H1 (cell line): Measurements from ENCODE around the gene IL10. TPM values are rescaled to one million over a fixed set of nuclear protein-coding genes. Genes with fewer than 3 reads are reported as not detected.

Experiments
- CTCF ChIA-PET: fragments of 300-600 bp; sonication (Branson Sonifier 250); formaldehyde crosslinking; loops from one replicate; lab custom pipeline; 2021; ENCODE audit not compliant: partially characterized antibody; lab: Charles Lee
- POLR2A ChIA-PET: fragments of 300-600 bp; sonication (Branson Sonifier 250); formaldehyde crosslinking; loops from one replicate; lab custom pipeline; 2021; ENCODE audit warnings: inconsistent platforms; ENCODE audit not compliant: partially characterized antibody; lab: Charles Lee
- DNase-seq, 2 experiments: peaks; one replicate each; pipeline versions ENCODE4 v3.0.0 to v3.0.0-alpha.2; 2010 to 2022; ENCODE audit warnings: low spot score in 2 of 2, low read depth in 1 of 2, mixed read lengths in 1 of 2
- FAIRE-seq: peaks from 2 replicates; lab custom pipeline; 2011; peaks lifted over from hg19 to GRCh38; lab: Jason Lieb, UNC
- H2AFZ ChIP-seq: 2 replicates; pipeline ENCODE4 v1.8.1; 2012; ENCODE audit warnings: low read length, inconsistent platforms
- H2AK5ac ChIP-seq: 2 replicates; pipeline ENCODE4 v1.6.1; 2013; ENCODE audit warnings: low read depth, low read length
- H2BK120ac ChIP-seq: replicated peaks from 2 replicates; pipeline ENCODE3; 2013; ENCODE audit warnings: low read depth, low read length, inconsistent platforms
- H2BK12ac ChIP-seq: 2 replicates; pipeline ENCODE4 v1.6.1; 2013; ENCODE audit warnings: low read depth, low read length
- H2BK15ac ChIP-seq: 2 replicates; pipeline ENCODE4 v1.6.1; 2013; ENCODE audit warnings: low read length
- H2BK20ac ChIP-seq: 2 replicates; pipeline ENCODE4 v1.6.1; 2013; ENCODE audit warnings: low read length
- H2BK5ac ChIP-seq: 2 replicates; pipeline ENCODE4 v1.6.1; 2013; ENCODE audit warnings: low read depth, low read length
- H3K14ac ChIP-seq: 2 replicates; pipeline ENCODE4 v1.6.1; 2013; ENCODE audit warnings: inconsistent platforms; ENCODE audit not compliant: insufficient read length
- H3K18ac ChIP-seq: 2 replicates; pipeline ENCODE4 v1.6.1; 2013; ENCODE audit warnings: low read length; ENCODE audit errors: extremely low read depth
- H3K23ac ChIP-seq: 2 replicates; pipeline ENCODE4 v1.6.1; 2013; ENCODE audit warnings: inconsistent platforms; ENCODE audit not compliant: insufficient read length
- H3K23me2 ChIP-seq: 2 replicates; pipeline ENCODE4 v1.6.1; 2013; ENCODE audit warnings: low read depth, low read length
- H3K27ac ChIP-seq: 2 replicates; pipeline ENCODE4 v1.6.1; 2011; ENCODE audit warnings: low read depth, low read length, inconsistent platforms
- H3K27me3 ChIP-seq, 4 experiments: replicated peaks in 1 of 4; 1 replicate in 1 of 4; 2 replicates in 3 of 4; pipeline versions ENCODE4 v1.6.1 to v1.8.1; 2011 to 2013; ENCODE audit warnings: low read length in 3 of 4, mild to moderate bottlenecking in 3 of 4, inconsistent platforms in 2 of 4, mixed read lengths in 2 of 4, moderate library complexity in 1 of 4; ENCODE audit not compliant: control insufficient read depth in 3 of 4, insufficient read depth in 3 of 4; ENCODE audit errors: extremely low read depth in 1 of 4
- H3K36me3 ChIP-seq, 4 experiments: 2 replicates each; pipeline versions ENCODE4 v1.6.1 to v1.8.1; 2011 to 2013; ENCODE audit warnings: mild to moderate bottlenecking in 4 of 4, low read length in 3 of 4, moderate library complexity in 2 of 4, control low read depth in 1 of 4, inconsistent platforms in 1 of 4; ENCODE audit not compliant: insufficient read depth in 4 of 4, control insufficient read depth in 2 of 4
- H3K4ac ChIP-seq: replicated peaks from 2 replicates; pipeline ENCODE3; 2013; ENCODE audit warnings: low read length, low read depth, mixed read lengths, inconsistent platforms; ENCODE audit not compliant: insufficient read length
- H3K4me1 ChIP-seq, 4 experiments: replicated peaks in 1 of 4; 1 replicate in 1 of 4; 2 replicates in 3 of 4; pipeline versions ENCODE4 v1.6.1 to v1.8.1; 2011 to 2013; ENCODE audit warnings: low read length in 3 of 4, inconsistent platforms in 2 of 4, mixed read lengths in 1 of 4; ENCODE audit not compliant: insufficient read depth in 4 of 4, control insufficient read depth in 3 of 4
- H3K4me2 ChIP-seq, 2 experiments: 2 replicates each; pipeline versions ENCODE4 v1.6.1 to v1.8.1; 2011 to 2013; ENCODE audit warnings: low read depth in 2 of 2, low read length in 2 of 2, control low read depth in 1 of 2, inconsistent platforms in 1 of 2, mild to moderate bottlenecking in 1 of 2; ENCODE audit not compliant: insufficient read depth in 1 of 2
- H3K4me3 ChIP-seq, 4 experiments: fragments of 200-600, 300-600 bp in 1 of 4; sonication (generic), shearing (Covaris generic), sonication (Bioruptor Twin) in 1 of 4; 2 replicates each; pipeline versions ENCODE4 v1.5.1 to v1.8.1; 2011 to 2016; ENCODE audit warnings: low read length in 4 of 4, low read depth in 3 of 4, control low read depth in 2 of 4, inconsistent platforms in 2 of 4, mild to moderate bottlenecking in 2 of 4, mixed read lengths in 1 of 4, moderate library complexity in 1 of 4; ENCODE audit not compliant: insufficient read depth in 2 of 4; ENCODE audit errors: extremely low read depth in 1 of 4
- H3K56ac ChIP-seq: replicated peaks from 2 replicates; pipeline ENCODE3; 2013; ENCODE audit warnings: low read depth, mild to moderate bottlenecking, mixed read lengths, low read length, inconsistent platforms; ENCODE audit not compliant: insufficient read length
- H3K79me1 ChIP-seq: 2 replicates; pipeline ENCODE4 v1.6.1; 2013; ENCODE audit warnings: low read depth, low read length, control low read depth
- H3K79me2 ChIP-seq, 2 experiments: 2 replicates each; pipeline versions ENCODE4 v1.6.1 to v1.8.1; 2012 to 2013; ENCODE audit warnings: low read length in 2 of 2, mild to moderate bottlenecking in 2 of 2, inconsistent platforms in 1 of 2; ENCODE audit not compliant: insufficient read depth in 2 of 2, control insufficient read depth in 1 of 2
- H3K9ac ChIP-seq, 4 experiments: replicated peaks in 1 of 4; 1 replicate in 1 of 4; 2 replicates in 3 of 4; pipeline versions ENCODE4 v1.6.1 to v1.8.1; 2011 to 2013; ENCODE audit warnings: low read depth in 3 of 4, low read length in 3 of 4, control low read depth in 2 of 4, mild to moderate bottlenecking in 2 of 4, moderate library complexity in 2 of 4, inconsistent platforms in 1 of 4; ENCODE audit errors: extremely low read depth in 1 of 4
- H3K9me3 ChIP-seq, 2 experiments: 2 replicates each; pipeline versions ENCODE4 v1.6.1 to v1.8.1; 2012 to 2013; ENCODE audit warnings: mild to moderate bottlenecking in 2 of 2, moderate library complexity in 2 of 2, control low read depth in 1 of 2, inconsistent platforms in 1 of 2, low read depth in 1 of 2, low read length in 1 of 2, mixed read lengths in 1 of 2; ENCODE audit not compliant: insufficient read depth in 2 of 2
- H4K20me1 ChIP-seq, 2 experiments: replicated peaks in 1 of 2; 2 replicates each; pipeline versions ENCODE3 to v1.8.1; 2011 to 2013; ENCODE audit warnings: inconsistent platforms in 2 of 2, low read length in 2 of 2, mild to moderate bottlenecking in 1 of 2; ENCODE audit not compliant: insufficient read depth in 2 of 2, control insufficient read depth in 1 of 2
- H4K5ac ChIP-seq: 2 replicates; pipeline ENCODE4 v1.6.1; 2013; ENCODE audit warnings: low read length, low read depth, mixed read lengths, inconsistent platforms; ENCODE audit not compliant: insufficient read length
- H4K8ac ChIP-seq: 2 replicates; pipeline ENCODE4 v1.8.0; 2013; ENCODE audit warnings: mild to moderate bottlenecking, moderate library complexity, low read length, inconsistent platforms; ENCODE audit not compliant: insufficient read depth; ENCODE audit errors: extremely low read depth
- H4K91ac ChIP-seq: replicated peaks from 2 replicates; pipeline ENCODE3; 2013; ENCODE audit warnings: low read length, mixed read lengths, inconsistent platforms; ENCODE audit not compliant: insufficient read length
- EP300 ChIP-seq, 2 experiments: IDR thresholded peaks; 1 replicate in 1 of 2; 2 replicates in 1 of 2; pipeline ENCODE4 v1.6.1; 2011 to 2012; ENCODE audit warnings: low read depth in 2 of 2, low read length in 2 of 2, mild to moderate bottlenecking in 2 of 2, borderline replicate concordance in 1 of 2, inconsistent platforms in 1 of 2, moderate library complexity in 1 of 2
- JUND ChIP-seq: IDR thresholded peaks from 2 replicates; pipeline ENCODE4 v1.6.1; 2011; ENCODE audit warnings: mild to moderate bottlenecking, improper control_type of control experiment, low read length
- NRF1 ChIP-seq: IDR thresholded peaks from 2 replicates; pipeline ENCODE4 v1.6.1; 2011; ENCODE audit warnings: mild to moderate bottlenecking, low read depth, low read length, improper control_type of control experiment
- SIN3A ChIP-seq, 2 experiments: IDR thresholded peaks in 1 of 2; conservative IDR thresholded peaks in 1 of 2; 2 replicates each; pipeline ENCODE4 v1.6.1; 2011 to 2012; ENCODE audit warnings: low read length in 2 of 2, improper control_type of control experiment in 1 of 2, low read depth in 1 of 2, mild to moderate bottlenecking in 1 of 2
- SIX5 ChIP-seq: IDR thresholded peaks from 2 replicates; pipeline ENCODE4 v1.6.1; 2011; ENCODE audit warnings: mild to moderate bottlenecking, low read depth, low read length
- SP4 ChIP-seq: IDR thresholded peaks from 2 replicates; pipeline ENCODE4 v1.6.1; 2012; ENCODE audit warnings: low read length, inconsistent platforms
- SUZ12 ChIP-seq: fragments of 200-600 bp; sonication (generic); IDR thresholded peaks from 2 replicates; pipeline ENCODE4 v1.6.1; 2012; ENCODE audit warnings: mild to moderate bottlenecking, inconsistent platforms, low read length, moderate library complexity, mixed read lengths
- TAF7 ChIP-seq: optimal IDR thresholded peaks from 2 replicates; pipeline ENCODE3; 2011; ENCODE audit warnings: low read depth, mild to moderate bottlenecking, inconsistent platforms, low read length, moderate library complexity, borderline replicate concordance
- WGBS, 2 experiments: shearing (Covaris generic) in 1 of 2; methylation state at CpG; one replicate each; pipeline versions ENCODE4 v1.1.6 to v1.1.7; 2013 to 2015; ENCODE audit warnings: low lambda C conversion rate in 2 of 2, mixed read lengths in 2 of 2, inconsistent platforms in 1 of 2, low coverage in 1 of 2, missing lambda C conversion rate in 1 of 2; ENCODE audit not compliant: insufficient replicate concordance in 2 of 2, insufficient coverage in 1 of 2, insufficient read length in 1 of 2; ENCODE audit errors: extremely low coverage in 1 of 2, missing lambda C conversion rate in 1 of 2; 5-methylcytosine and 5-hydroxymethylcytosine counted together
- polyA plus RNA-seq, 7 experiments: library from polyadenylated mRNA; depleted of rRNA in 3 of 7; stranded (reverse) in 5 of 7; unstranded in 2 of 7; fragments of >200 nt in 5 of 7; fragments of 200-250 nt in 2 of 7; gene quantifications; 1 replicate in 5 of 7; 2 replicates in 1 of 7; 4 replicates in 1 of 7; pipeline versions ENCODE4 v1.2.1 to v1.2.3, GENCODE V29; 2011 to 2013; ENCODE audit warnings: missing spikeins in 2 of 7, mixed read lengths in 2 of 7
- total RNA-seq: library from RNA; stranded (reverse); fragmentation: NEBNext Ultra II Directional; extraction: Animal tissue kit (Norgen Biotek cat#: 25700); gene quantifications from 2 replicates; pipeline ENCODE4 v1.2.1, GENCODE V29; 2021
- TF ChIP-seq, protein P1 (sequence below): IDR thresholded peaks from 2 replicates; pipeline ENCODE4 v1.6.1; 2011; ENCODE audit warnings: low read length, improper control_type of control experiment

The IL10 gene
- total and polyA plus RNA-seq, 2 of the 8 experiments (the other 6 are each of a cell fraction or from before 2014, with no cell fraction given), result not detected

DNA sequence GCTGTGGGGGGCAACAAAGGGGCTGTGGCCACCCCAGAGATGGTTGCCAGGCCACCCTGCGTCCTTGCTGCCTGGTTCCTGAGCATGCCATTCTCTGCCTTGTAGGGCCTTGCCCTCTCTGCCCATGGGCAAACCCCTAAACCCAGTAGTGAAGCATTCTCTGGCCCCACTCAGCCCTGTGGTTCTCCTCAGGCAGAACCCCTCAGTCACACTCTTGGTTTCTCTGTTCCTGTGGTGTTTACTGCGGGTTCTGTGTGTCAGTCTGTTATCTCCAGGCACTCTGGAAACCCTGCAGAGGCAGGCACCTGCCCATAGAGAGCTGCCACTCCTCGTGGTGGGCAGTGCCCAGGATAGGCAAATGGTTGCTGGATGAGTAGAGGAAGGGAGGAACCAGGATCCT is 42.8 kb downstream of the IL10 start:
- ChIA-PET POLR2A (no interaction called here), CTCF (interaction anchor here (0.9 to 5.7 kb wide), 9 partner anchors 10 to 253 kb away, joined by 3 to 29 read pairs (median 4); partner anchors contain the start of gene EIF2D)
- no peak overlapping the region for H2AFZ ChIP-seq
- FAIRE-seq (no peak), DNase-seq (no peak)
- peaks cover 3% of the 10 kb centered on the region; the same call in 1 of the 2 replicates for H3K79me1 ChIP-seq
- H4K20me1 ChIP-seq, result peaks cover 10 to 21% of the 10 kb centered on the region in 2 experiments
- H3K27me3 ChIP-seq, result no peaks in the 10 kb centered on the region
- H3K79me2 ChIP-seq, result peaks cover 0 to 12% of the 10 kb centered on the region in 2 experiments; a peak in 1 of 4 replicates
- no peak overlapping the region for H3K9ac ChIP-seq
- peaks cover 3 to 17% (median 4%) of the 10 kb centered on the region in 4 experiments; a peak in 4 of 8 replicates for H3K36me3 ChIP-seq
- H2BK15ac ChIP-seq, result no peak overlapping the region
- no peak overlapping the region for H2BK120ac ChIP-seq
- H2BK20ac ChIP-seq, result no peak overlapping the region
- H2BK5ac ChIP-seq, result no peak overlapping the region
- WGBS, 2 experiments, result 94% methylated on average over 3 of the region's 3 CpGs; no CpG with 5 or more reads in 1 of the 2 experiments
- H3K4me3 ChIP-seq, result no peak overlapping the region
- H3K4me1 ChIP-seq, result no peaks in the 10 kb centered on the region
- H3K56ac ChIP-seq, result no peak overlapping the region
- no peak overlapping the region for H4K91ac ChIP-seq
- H2BK12ac ChIP-seq, result no peak overlapping the region
- no peaks in the 10 kb centered on the region for H3K9me3 ChIP-seq
- no peak overlapping the region for H3K18ac ChIP-seq
- H4K5ac ChIP-seq, result no peak overlapping the region
- H3K4ac ChIP-seq, result no peak overlapping the region
- H3K4me2 ChIP-seq, result no peak overlapping the region
- no peak overlapping the region for H3K14ac ChIP-seq
- no peaks in the 10 kb centered on the region for H3K23me2 ChIP-seq
- H3K27ac ChIP-seq, result no peak overlapping the region
- H4K8ac ChIP-seq, result no peak overlapping the region; the same call in 1 of the 2 replicates
- no peak overlapping the region for H3K23ac ChIP-seq
- no peak overlapping the region for H2AK5ac ChIP-seq
- TF ChIP-seq SP4, result no peak
- TF ChIP-seq SUZ12, result no peak
- TF ChIP-seq SIX5, result no peak
- no peak for TF ChIP-seq NRF1
- no peak for TF ChIP-seq EP300 (IDR thresholded peaks at IDR 0.05; ENCODE audit: borderline replicate concordance in 1 of 2, low read depth in 2 of 2, low read length in 2 of 2)
- no peak for TF ChIP-seq JUND
- TF ChIP-seq, protein P1, sequence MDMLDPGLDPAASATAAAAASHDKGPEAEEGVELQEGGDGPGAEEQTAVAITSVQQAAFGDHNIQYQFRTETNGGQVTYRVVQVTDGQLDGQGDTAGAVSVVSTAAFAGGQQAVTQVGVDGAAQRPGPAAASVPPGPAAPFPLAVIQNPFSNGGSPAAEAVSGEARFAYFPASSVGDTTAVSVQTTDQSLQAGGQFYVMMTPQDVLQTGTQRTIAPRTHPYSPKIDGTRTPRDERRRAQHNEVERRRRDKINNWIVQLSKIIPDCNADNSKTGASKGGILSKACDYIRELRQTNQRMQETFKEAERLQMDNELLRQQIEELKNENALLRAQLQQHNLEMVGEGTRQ, result no peak
- no peak for TF ChIP-seq TAF7
- TF ChIP-seq SIN3A (conservative IDR thresholded peaks at IDR 0.05 in 1 of 2, IDR thresholded peaks at IDR 0.05 in 1 of 2; ENCODE audit: low read depth in 1 of 2, low read length in 2 of 2), result no peak
